OCI-LY7 (cell line): ENCODE data around the gene IQSEC1.

ENCODE experiments used
- EZH2phosphoT487 ChIP-seq: fragments of 200-600 bp; sonication (generic); IDR thresholded peaks from 2 replicates; pipeline ENCODE4 v1.6.1; 2018; ENCODE audit warnings: low read depth, borderline replicate concordance, mild to moderate bottlenecking, mixed run types, antibody characterized with exemption, low read length, moderate library complexity, mixed read lengths
- TF ChIP-seq, protein P1 (sequence below): fragments of 200-600 bp; sonication (generic); conservative IDR thresholded peaks from 2 replicates; pipeline ENCODE4 v1.5.1; 2014; ENCODE audit warnings: mild to moderate bottlenecking, antibody characterized with exemption, low read length, moderate library complexity, mixed read lengths

DNA sequence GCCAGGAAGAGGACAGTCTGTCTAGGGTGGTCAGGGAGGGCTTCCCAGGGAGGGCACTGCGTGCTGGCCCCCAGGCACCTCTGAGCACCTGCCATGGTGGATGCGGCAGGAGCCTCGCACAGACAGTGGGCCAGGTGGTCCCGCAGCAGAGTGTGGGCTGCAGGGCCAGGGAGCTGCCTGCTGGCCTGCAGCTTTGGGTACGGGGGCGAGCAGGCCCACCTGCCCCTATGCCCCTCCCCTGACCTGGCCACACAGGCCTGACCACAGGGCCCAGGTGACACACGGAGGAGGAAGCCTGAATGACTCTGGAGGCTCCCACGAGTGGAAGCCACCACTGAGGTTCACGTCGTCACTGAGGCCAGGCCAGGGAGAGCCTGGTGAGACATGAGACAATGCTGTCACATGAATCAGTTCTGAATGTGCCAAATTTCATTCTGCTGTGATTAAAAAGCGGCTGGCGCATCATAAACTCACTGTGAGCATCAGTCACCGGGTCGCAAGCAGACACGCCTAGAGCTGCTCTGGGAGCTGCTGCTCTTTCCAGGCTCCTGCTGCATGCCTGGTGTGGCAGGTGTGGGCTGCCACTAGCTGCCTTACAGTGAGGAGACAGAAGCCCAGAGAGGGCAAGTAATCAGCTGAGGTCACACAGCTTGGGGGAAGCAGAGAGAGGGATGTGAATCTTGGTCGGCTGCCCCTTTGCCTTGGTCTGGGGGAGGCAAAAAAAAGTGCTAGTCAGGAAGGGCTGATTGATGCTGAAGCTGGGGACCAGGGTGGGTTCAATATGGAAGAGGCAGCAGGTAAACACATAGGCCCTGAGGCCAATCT lies 39.5 kb upstream of the IQSEC1 start:
- TF ChIP-seq, protein P1, sequence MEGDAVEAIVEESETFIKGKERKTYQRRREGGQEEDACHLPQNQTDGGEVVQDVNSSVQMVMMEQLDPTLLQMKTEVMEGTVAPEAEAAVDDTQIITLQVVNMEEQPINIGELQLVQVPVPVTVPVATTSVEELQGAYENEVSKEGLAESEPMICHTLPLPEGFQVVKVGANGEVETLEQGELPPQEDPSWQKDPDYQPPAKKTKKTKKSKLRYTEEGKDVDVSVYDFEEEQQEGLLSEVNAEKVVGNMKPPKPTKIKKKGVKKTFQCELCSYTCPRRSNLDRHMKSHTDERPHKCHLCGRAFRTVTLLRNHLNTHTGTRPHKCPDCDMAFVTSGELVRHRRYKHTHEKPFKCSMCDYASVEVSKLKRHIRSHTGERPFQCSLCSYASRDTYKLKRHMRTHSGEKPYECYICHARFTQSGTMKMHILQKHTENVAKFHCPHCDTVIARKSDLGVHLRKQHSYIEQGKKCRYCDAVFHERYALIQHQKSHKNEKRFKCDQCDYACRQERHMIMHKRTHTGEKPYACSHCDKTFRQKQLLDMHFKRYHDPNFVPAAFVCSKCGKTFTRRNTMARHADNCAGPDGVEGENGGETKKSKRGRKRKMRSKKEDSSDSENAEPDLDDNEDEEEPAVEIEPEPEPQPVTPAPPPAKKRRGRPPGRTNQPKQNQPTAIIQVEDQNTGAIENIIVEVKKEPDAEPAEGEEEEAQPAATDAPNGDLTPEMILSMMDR, result no peak
- no peak for TF ChIP-seq EZH2phosphoT487
